ENCODE results near the gene SCN5A.

DNA sequence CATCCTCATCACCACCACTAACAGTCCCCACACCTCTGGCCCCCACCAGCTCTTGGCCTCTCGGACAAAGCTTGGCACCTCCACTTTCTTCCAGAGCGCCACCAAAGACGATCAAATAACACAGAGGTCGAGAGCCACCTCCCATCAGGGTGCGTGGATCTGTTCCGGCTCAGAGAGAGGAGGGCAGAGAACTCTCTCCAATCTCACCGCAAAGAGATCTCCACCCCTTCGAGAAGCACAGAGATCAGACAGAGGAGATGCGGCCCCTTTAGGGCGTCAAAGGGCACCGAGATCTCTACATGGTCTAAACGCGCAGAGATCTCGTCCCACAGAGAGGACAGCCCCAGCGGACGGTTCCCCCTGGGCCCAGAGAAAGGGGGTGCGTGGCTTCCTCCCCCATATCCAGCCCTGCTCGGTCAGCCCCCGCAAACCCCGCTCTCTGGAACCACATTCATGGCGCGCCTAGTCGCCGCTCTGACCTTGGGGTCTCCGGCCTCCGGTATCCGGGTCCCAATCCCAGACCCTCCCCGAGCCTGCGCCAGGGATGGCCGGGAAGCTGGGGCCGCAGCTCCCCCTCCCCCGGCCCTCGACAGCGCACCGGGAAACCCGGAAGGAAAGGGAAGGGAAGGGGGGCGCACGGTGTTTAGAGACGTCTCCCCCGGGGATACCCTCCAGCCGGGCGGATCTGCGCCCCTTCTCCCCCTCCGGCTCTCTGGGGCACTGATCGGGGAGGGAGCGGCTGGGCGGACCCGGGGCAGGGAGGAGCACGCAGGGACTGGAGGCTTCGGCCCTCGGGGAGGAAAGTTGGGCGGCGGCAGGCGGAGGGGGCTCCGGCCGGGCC, 608 bp downstream of the SCN5A start:
- TF ChIP-seq YY1 (IDR thresholded peaks at IDR 0.05) = no peak
- no peak for TF ChIP-seq RAD21 (IDR thresholded peaks at IDR 0.05)
- no peak for TF ChIP-seq ATF3 (IDR thresholded peaks at IDR 0.05)

Measured in liver (tissue), 2 donors.